ENCODE measurements around the gene RSPRY1.

- TF ChIP-seq CTCF (conservative IDR thresholded peaks at IDR 0.05; ENCODE audit: low read depth, low read length), result no peak
- no peak for TF ChIP-seq POLR2A (IDR thresholded peaks at IDR 0.05; ENCODE audit: low read depth, low read length)
- TF ChIP-seq RFX5 (IDR thresholded peaks at IDR 0.05; ENCODE audit: low read depth, low read length), result no peak
- TF ChIP-seq RCOR1 (IDR thresholded peaks at IDR 0.05; ENCODE audit: insufficient replicate concordance, low read length), result no peak
- no peak for TF ChIP-seq FOS (IDR thresholded peaks at IDR 0.05; ENCODE audit: low read depth, low read length)
- TF ChIP-seq BHLHE40 (IDR thresholded peaks at IDR 0.05; ENCODE audit: low read depth, low read length), result no peak
- no peak for TF ChIP-seq CHD1 (IDR thresholded peaks at IDR 0.05; ENCODE audit: low read depth, low read length)
- TF ChIP-seq USF2 (IDR thresholded peaks at IDR 0.05; ENCODE audit: low read depth, low read length), result no peak
- no peak for TF ChIP-seq MAFK (IDR thresholded peaks at IDR 0.05; ENCODE audit: low read depth, low read length)
- no peak for TF ChIP-seq CEBPB (IDR thresholded peaks at IDR 0.05; ENCODE audit: low read depth, low read length)
- TF ChIP-seq RAD21 (IDR thresholded peaks at IDR 0.05; ENCODE audit: low read length), result no peak
- no peak for TF ChIP-seq MAZ (IDR thresholded peaks at IDR 0.05; ENCODE audit: borderline replicate concordance, low read depth, low read length)
- TF ChIP-seq MXI1 (IDR thresholded peaks at IDR 0.05; ENCODE audit: borderline replicate concordance, low read depth, low read length), result no peak
- TF ChIP-seq ELK1 (IDR thresholded peaks at IDR 0.05; ENCODE audit: borderline replicate concordance, low read depth, low read length), result no peak
These were observed 45.0 kb upstream of the RSPRY1 start for GRCh38 chr16:57140931-57141668.
